OCI-M2 (cell line): ENCODE measurements around the gene ZNF557.
A peak's percentile ranks its signal among the peaks of the same experiment; 100 is the strongest.
"Not testable (repeated sequence)": the region's sequence is repeated elsewhere in the genome, so short reads cannot be mapped to it uniquely, and the experiment has no call there.

Experiments
- DNase-seq: peaks from one replicate; lab custom pipeline; 2025; ENCODE audit not compliant: unreplicated experiment; lab: John Stamatoyannopoulos, UW

Gene ZNF557

DNA sequence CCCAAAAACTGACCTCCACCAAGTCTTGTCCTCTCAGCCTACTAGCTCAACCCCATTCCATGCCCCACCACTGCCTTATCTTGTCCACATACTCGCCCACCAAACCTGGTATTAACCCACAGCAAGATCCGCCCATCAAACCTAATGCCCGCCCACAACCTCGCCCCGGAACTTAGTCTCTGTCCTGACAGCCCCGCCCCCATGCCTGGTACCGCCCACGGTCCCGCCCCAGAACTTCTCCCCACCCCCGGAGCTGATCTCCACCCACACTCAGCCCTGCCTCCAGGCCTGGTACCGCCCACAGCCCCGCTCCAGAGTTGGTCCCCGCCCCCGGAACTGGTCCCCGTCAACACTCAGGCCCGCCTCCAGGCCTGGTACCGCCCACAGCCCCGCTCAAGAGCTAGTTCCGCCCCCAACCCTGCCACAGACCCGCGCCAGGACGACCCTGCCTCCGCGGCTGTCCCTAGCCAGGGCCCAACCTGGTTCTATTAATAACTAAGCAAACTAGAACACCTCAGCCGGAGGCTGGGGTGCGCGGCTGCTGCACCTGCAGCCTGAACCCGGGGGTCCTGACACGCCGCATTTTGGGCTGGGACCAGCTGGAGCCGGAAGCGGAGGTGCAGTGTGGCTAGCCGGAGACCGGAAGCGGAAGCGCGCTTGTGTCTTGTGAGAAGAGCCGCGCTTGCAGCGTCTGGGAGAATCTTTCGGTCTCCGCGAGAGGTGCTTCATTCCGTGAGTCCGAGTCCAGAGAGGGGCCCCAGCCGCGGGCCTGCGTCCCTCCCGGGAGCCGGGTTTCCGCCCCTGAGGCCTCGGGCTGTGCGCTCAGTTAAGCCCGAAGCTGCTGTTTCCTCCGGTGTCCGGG, at the start of gene ZNF557:
Gene ZNF557, plus strand, starts transcription at position 662 of the 862 bp plus-strand sequence. CDS start 5,372 bp downstream, outside the sequence.
- peak; percentile 79 for DNase-seq

DNA sequence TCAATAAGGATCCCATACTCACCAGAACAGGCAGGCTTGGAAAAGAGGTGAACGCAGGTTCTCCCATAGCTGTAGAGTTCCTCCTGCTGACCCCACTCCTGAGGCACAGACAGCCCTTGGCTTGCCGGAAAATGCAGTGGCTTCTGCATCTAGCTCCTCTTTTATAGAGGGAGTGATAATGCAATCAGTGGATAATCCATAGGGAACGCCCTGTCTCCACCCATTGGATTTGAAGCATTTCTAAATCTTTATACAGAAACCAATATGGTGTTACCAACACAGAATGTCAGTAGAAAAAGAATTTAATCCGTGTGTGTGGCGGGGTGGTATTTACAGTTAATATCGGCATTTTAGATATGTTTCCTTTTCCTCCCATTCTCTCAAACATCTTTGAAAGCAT, 48.2 kb upstream of the ZNF557 start, which contains the start of gene MBD3L2B:
Gene MBD3L2B, minus strand, starts transcription at position 101 of the 400 bp plus-strand sequence. Its CDS starts 34 bp downstream, at position 67.
- DNase-seq, result not testable (repeated sequence)

DNA sequence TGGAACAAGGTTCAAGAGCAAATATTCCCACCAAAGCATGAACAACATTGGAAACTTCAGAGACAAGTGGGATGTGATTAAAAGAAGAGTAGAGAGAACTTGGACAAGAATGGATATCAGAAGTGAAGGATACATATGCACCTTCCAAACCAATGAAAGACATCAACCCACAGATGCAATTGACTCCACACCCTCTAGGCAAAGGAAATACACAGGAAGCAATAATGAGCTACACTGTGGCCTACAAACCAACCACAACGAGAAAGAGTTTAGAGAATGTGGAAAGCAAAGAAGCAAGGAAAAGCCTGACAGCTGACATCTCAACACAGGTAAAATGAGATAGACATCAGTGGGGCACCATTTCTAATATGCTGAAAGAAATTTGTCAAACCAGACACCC, 40.7 kb upstream of the ZNF557 start:
- DNase-seq, result not testable (repeated sequence)

DNA sequence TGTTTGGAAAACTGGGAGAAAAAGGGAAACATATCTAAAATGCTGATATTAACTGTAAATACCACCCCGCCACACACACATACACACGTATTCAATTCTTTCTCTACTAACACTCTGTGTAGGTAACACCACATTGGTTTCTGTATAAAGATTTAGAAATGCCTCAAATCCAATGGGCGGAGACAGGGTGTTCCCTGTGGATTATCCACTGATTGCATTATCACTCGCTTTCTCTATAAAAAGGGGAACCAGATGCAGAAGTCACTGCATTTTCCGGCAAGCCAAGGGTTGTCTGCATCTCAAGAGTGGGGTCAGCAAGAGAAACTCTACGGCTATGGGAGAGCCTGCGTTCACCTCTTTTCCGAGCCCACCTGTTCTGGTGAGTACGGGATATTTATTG, 39.2 kb upstream of the ZNF557 start, which contains the start of gene MBD3L5:
Gene MBD3L5, plus strand, starts transcription at position 301 of the 400 bp plus-strand sequence. Its CDS starts 34 bp downstream, at position 335.
- not testable (repeated sequence) for DNase-seq

DNA sequence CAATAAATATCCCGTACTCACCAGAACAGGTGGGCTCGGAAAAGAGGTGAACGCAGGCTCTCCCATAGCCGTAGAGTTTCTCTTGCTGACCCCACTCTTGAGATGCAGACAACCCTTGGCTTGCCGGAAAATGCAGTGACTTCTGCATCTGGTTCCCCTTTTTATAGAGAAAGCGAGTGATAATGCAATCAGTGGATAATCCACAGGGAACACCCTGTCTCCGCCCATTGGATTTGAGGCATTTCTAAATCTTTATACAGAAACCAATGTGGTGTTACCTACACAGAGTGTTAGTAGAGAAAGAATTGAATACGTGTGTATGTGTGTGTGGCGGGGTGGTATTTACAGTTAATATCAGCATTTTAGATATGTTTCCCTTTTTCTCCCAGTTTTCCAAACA, 29.4 kb upstream of the ZNF557 start, which contains the start of gene MBD3L4:
Gene MBD3L4, minus strand, starts transcription at position 101 of the 400 bp plus-strand sequence. Its CDS starts 35 bp downstream, at position 66.
- not testable (repeated sequence) for DNase-seq

DNA sequence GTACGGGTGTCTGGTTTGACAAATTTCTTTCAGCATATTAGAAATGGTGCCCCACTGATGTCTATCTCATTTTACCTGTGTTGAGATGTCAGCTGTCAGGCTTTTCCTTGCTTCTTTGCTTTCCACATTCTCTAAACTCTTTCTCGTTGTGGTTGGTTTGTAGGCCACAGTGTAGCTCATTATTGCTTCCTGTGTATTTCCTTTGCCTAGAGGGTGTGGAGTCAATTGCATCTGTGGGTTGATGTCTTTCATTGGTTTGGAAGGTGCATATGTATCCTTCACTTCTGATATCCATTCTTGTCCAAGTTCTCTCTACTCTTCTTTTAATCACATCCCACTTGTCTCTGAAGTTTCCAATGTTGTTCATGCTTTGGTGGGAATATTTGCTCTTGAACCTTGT, 27.9 kb upstream of the ZNF557 start:
- DNase-seq, result not testable (repeated sequence)

DNA sequence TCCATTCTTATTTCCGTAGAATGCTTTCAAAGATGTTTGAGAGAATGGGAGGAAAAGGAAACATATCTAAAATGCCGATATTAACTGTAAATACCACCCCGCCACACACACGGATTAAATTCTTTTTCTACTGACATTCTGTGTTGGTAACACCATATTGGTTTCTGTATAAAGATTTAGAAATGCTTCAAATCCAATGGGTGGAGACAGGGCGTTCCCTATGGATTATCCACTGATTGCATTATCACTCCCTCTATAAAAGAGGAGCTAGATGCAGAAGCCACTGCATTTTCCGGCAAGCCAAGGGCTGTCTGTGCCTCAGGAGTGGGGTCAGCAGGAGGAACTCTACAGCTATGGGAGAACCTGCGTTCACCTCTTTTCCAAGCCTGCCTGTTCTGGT, 20.5 kb upstream of the ZNF557 start, which contains the start of gene MBD3L2:
Gene MBD3L2, plus strand, starts transcription at position 301 of the 400 bp plus-strand sequence. Its CDS starts 53 bp downstream, at position 354.
- DNase-seq, result not testable (repeated sequence)

DNA sequence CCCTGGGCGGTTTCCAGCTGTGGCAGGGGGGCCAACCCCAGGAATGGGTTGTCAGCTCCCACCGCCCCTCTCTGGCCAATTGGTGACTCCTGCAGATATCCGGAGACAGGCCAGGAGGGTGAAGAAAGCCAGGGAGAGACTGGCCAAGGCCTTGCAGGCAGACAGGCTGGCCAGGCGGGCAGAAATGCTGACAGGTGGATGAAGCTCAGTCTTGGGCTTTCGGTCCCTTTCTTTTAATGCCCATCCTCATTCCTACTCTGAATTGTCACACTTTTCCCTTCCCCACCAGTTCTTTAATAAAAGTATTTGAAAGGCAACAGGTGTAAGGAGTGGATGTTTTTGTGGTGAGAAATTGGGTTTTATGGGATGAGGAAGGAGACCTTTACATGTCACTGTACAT, 18.1 kb upstream of the ZNF557 start:
- not testable (repeated sequence) for DNase-seq

DNA sequence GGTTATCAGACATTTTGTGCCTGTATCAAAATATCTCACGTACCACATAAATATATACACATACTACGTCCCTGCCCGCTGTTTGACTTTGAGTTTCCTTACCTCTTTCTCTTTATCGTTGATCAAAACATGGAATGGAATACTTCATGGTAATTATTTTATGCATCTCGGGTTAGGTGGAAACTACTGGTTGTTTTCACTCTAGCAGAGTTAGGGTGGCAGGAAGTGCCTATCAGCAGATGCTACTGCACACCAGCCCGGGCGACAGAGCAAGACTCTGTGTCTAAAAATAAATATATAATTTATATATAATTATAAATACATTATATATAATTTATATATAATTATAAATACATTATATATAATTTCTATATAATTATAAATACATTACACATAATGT, 16.6 kb upstream of the ZNF557 start:
- DNase-seq, result not testable (repeated sequence)

DNA sequence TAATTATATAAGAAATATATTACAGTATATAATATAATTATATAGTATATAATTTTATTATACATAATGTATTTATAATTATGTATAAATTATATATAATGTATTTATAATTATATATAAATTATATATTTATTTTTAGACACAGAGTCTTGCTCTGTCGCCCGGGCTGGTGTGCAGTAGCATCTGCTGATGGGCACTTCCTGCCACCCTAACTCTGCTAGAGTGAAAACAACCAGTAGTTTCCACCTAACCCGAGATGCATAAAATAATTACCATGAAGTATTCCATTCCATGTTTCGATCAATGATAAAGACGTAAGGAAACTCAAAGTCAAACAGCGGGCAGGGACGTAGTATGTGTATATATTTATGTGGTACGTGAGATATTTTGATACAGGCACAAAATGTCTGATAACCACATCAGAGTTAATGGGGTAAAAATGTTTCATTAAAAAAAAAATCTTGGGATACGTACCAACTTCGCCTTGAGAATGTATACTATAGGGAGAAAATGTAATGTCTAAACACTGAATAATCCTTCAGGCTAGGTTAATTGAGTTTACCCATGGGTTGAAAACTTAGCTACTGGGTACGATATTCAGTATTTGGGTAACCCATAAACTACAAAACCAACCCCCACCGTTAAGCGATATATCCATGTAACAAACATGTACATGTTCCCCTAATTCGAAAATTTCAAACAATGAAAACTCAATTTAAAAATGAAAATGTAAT, 14.7 kb upstream of the ZNF557 start:
- DNase-seq, result not testable (repeated sequence)

DNA sequence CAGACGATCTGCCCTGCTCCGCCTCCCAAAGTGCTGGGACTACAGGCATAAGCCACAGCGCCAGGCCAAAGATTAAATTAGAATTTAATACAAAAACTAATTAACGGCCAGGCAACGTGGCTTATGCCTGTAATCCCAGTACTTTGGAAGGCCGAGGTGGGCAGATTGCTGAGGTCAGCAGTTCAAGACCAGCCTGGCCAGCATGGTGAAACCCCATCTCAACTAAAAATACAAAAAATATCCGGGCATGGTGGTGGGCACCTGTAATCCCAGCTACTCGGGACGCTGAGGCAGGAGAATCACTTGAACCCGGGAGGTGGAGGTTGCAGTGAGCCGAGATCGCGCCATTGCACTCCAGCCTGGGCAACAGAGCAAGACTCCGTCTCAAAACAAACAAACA, 13.8 kb upstream of the ZNF557 start:
- DNase-seq, result not testable (repeated sequence)

DNA sequence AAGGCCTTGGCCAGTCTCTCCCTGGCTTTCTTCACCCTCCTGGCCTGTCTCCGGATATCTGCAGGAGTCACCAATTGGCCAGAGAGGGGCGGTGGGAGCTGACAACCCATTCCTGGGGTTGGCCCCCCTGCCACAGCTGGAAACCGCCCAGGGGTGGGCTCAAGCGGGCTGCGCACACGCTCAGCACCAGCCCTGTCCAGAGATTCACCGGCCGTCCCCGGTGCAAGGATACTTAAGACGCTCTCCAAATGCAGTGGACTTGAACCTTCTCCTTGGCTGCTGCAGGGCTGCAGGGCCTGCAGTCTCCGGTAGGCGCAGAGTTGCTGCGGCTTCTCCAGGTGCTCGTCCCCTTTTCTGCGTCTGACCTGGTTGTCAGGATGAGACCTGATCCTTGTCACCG, 13.1 kb upstream of the ZNF557 start:
- not testable (repeated sequence) for DNase-seq

DNA sequence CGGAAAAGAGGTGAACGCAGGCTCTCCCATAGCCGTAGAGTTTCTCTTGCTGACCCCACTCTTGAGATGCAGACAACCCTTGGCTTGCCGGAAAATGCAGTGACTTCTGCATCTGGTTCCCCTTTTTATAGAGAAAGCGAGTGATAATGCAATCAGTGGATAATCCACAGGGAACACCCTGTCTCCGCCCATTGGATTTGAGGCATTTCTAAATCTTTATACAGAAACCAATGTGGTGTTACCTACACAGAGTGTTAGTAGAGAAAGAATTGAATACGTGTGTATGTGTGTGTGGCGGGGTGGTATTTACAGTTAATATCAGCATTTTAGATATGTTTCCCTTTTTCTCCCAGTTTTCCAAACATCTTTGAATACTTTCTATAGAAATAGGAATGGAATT, 10.9 kb upstream of the ZNF557 start, which contains the start of gene MBD3L3:
Gene MBD3L3, minus strand, starts transcription at position 101 of the 400 bp plus-strand sequence. Its CDS starts 71 bp downstream, at position 30.
- DNase-seq, result not testable (repeated sequence)

DNA sequence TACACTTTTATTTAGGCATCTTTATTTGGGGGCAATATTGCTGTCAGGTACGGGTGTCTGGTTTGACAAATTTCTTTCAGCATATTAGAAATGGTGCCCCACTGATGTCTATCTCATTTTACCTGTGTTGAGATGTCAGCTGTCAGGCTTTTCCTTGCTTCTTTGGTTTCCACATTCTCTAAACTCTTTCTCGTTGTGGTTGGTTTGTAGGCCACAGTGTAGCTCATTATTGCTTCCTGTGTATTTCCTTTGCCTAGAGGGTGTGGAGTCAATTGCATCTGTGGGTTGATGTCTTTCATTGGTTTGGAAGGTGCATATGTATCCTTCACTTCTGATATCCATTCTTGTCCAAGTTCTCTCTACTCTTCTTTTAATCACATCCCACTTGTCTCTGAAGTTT, 9.5 kb upstream of the ZNF557 start:
- not testable (repeated sequence) for DNase-seq

DNA sequence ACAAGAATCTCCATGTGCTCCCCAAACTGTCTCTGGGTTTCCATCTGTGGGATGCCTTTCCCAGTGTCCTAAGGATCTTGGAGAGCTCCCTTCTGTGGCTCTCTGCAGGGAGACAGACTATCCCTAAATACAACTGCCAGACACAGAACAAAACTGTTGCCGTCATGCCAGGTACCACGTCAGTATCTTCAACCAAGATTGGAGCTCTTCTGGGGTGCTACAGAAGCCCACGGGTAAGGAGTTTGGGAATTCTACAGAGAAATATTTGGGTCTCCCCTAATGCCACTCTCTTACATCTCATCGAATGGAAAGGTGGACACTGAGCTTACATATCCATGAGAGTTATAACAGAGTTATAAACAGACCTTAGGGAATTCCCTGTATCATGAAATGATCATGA, 6.2 kb upstream of the ZNF557 start:
- DNase-seq, result no peak

DNA sequence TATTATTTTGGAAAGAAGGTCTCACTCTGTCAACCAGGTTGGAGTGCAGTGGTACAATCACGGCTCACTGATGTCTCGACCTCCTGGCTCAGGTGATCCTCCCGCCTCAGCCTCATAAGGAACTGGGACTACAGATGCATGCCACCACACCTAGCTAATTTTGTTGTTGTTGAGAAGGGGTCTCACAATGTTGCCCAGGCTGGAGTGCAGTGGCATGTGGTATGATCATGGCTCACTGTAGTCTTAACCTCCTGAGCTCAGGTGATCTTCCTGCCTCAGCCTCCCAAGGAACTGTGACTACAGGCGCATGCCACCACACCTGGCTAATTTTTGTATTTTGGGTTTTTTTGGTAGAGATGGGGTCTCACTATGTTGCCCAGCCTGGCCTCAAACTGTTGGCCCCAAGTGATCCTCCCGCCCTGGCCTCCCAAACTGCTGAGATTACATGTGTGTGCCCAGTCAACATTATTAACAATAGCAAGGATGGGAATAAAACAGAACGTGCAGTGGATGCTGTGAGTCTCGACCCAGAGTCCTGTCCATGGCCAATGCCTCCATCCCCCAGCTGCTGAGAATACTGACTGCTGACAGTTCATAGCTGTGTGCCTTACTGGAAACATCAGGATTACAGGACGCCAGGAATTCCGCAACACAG, 5.6 kb upstream of the ZNF557 start:
- DNase-seq, result no peak

DNA sequence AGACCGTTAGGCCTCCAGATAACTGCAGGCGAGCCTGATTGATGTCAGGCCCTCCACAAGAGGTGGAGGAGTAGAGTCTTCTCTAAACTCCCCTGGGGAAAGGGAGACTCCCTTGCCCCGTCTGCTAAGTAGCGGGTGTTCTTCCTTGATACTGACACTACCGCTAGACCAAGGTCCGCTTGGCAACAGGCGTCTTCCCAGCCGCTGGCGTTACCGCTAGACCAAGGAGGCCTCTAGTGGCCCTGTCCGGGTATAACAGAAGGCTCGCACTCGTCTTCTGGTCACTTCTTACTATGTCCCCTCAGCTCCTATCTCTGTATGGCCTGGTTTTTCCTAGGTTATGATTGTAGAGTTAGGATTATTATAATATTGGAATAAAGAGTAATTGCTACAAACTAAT, 2.4 kb upstream of the ZNF557 start:
- DNase-seq, result not testable (repeated sequence)

DNA sequence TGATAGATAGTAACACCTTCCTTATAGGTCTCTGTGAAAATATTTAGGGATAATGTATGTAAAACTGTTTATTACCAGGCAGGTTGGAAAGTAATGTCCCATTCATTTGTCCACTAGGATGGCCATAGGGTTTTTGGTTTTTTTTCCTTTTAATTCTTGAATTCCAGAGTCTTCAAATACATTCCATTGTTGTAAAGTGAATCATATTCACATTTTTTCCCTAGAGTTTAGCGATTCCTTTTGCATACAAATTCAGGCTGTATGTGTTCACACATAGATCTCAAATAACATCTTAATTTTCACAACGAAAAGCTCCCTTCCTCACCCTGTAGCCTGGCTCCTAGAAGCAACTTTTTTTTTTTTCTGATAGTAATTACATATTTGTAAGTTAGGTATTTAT, 1.8 kb upstream of the ZNF557 start:
- DNase-seq, result no peak

DNA sequence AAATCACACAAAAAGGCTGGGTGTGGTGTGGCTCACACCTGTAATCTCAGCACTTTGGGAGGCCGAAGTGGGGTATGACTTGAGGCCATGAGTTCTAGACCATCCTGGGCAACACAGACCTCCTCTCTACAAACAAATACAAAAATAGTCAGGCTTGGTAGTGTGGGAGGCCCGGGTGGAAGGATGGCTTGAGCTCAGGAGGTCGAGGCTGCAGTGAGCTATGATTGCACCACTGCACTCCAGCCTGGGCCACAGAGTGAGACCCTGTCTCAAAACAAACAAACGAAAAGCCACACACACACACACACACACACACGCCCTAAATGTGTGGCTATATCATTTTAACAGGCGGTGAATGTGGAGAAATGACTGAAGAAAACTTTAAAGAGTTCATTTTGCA, 904 bp upstream of the ZNF557 start:
- DNase-seq, result no peak

DNA sequence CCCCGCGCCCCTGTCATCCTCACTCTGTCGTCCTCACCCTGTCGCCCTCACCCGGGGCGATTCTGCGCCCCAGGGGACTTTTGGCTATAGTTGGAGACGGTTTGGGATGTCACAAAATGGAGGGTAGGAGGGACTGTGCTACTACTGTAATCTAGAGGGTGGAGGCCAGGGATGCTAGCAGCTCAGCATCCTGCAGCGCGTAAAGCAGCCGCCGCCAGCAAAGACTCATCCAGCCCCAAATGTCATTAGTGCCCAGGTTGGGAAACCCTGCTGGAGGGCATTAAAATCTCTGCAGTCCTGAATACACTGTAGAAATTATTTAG, 362 bp downstream of the ZNF557 start:
- DNase-seq, result no peak

DNA sequence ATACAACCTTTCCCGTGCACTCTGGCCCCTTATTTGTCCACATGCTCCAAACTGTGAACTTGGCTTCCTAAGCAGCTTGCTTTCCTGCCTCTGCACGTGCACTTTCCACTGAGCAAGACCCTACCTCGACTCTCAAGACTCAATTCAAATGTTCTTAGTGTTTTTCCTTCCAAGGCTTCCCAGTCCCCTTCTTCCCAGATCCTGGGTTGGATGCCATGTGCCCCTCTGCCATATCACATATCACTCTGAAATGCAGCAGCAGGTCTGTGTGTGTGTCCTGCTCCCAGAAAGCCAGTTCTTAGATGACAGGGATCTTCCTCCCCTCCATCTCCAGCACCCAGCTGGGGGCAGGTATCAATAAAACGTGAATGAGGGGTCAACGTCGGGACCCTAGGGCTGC, 3.0 kb downstream of the ZNF557 start:
- DNase-seq, result no peak
